NCI-H526 treated with DMSO at 0.1 percent for 48 hours (cell line): ENCODE measurements around the gene HIRIP3.
"Not testable (repeated sequence)": the region's sequence is repeated elsewhere in the genome, so short reads cannot be mapped to it uniquely, and the experiment has no call there.

Experiments used
- DNase-seq: peaks from one replicate; lab custom pipeline; 2025; lab: John Stamatoyannopoulos, UW

The HIRIP3 gene

GRCh38 chr16:30016555-30017276 lies 21.3 kb upstream of the HIRIP3 start:
- DNase-seq, result no peak

DNA sequence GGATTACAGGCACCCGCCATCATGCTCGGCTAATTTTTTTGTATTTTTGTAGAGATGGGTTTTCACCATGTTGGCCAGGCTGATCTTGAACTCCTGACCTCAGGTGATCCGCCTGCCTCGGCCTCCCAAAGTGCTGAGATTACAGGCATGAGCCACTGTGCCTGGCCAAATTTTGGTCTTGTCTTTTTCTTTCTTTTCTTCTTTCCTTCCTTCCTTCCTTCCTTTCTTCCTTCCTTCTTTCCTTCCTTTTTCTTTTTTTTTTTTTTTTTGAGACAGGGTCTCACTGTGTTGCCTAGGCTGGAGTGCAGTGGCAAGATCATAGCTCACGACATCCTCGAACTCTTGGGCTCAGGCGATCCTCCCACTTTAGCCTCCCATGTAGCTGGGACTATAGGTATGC lies 20.0 kb upstream of the HIRIP3 start:
- not testable (repeated sequence) for DNase-seq

DNA sequence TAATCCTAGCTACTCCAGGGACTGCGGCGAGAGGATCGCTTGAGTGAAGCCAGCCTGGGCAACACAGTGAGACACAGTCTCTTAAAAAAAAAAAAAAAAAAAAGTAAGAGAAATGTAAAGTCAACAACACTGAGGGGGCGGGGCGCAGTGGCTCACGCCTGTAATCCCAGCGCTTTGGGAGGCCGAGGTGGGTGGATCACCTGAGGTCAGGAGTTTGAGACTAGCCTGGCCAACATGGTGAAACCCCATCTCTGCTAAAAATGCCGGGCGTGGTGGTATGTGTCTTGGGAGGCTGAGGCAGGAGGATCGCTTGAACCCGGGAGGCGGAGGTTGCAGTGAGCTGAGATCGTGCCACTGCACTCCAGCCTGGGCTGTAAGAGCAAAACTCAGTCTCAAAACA lies 17.2 kb upstream of the HIRIP3 start:
- not testable (repeated sequence) for DNase-seq

- DNase-seq, result no peak
These were observed 16.5 kb upstream of the HIRIP3 start for GRCh38 chr16:30011714-30012504.

DNA sequence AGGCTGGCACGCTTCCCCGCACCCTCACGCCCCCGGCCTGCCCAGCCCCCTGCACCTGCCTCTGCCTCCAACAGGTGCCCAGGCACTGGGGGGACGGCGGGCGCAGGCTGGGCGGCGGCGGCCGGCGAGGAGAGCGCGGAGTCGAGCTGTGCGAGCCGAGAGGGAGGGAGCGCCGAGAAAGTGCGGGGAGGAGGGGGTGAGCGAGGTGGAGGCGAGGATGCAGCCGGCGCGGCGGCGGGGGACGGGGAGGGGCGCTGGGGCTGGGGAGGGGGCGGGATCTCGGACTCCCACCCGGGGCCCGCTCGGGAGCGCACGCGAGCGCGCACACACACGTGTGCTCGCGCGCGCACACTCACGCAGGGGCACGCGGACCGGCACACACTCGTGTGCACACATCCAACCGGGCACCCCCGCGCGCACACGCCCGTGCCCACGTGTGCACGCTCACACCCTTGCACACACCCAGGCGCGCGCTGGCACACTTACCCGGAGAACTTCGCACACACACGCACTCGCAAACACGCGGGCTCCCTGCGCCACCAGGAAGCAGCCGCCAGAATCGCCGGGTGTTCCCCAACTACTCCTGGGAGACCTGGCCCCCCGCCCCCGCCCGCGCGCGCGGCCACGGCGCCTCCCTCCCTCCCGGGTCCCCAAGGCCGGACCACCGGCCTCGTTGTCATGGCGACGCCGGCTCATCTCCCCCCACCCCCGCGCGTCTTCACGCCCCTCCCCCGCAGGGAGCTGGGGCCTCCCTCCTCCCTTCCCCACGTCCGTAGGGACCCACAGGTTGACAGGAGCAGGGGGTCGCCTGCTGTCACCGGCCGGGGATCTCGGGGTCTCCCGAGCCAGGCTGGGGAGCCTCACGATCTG lies 15.7 kb upstream of the HIRIP3 start, which contains the start of gene DOC2A:
DOC2A (minus strand) TSS at position 184 of the 870 bp plus-strand sequence. CDS start 805 bp downstream, outside the sequence.
- DNase-seq, result peak; percentile 52

DNA sequence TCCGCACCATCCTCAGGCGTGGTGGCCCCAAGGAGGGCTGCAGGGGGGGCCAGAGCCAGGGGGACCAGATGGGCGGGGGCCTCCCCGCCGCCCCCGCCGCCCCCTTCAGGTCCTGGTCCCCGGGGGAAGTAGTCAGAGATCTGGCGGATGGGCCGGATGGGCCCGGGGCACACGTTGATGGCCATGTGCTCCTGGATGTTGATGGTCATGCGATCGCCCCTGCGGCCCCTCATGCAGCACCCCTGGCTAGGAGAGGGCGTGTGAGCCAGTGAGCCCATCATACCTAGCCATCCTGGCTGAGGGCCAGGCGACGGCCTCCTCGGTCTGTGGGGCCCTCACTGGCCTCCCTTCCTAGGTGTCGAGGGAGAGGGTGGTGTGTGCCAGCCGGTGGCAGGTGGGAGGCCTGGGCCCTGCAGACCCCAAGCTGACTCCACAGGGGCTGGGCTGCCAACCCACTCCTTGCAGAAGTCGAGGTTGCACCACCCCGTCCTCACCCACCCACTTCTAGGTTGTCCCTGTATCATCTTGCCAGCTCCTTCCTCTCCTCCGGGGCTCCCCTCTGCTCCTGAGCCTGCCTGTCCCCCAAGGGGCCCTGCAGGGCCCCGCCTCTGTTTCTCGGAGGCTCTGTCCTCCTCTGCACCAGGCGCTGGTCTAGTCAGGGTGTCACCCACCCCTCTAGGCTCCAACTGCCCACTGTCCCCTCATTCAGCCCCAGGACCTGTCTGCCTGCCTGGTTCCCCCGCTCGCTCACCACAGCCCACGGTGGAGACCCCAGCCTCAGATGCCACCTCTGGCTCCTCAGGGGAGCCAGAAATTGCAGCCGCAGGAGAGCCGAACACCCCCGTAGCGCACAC lies 14.8 kb upstream of the HIRIP3 start:
- DNase-seq, result no peak

- no peak for DNase-seq
These were observed 13.9 kb upstream of the HIRIP3 start for GRCh38 chr16:30009085-30009862.

- DNase-seq, result no peak
These were observed 12.0 kb upstream of the HIRIP3 start for GRCh38 chr16:30007378-30007895.

GRCh38 chr16:30006659-30007377 lies 11.4 kb upstream of the HIRIP3 start:
- no peak for DNase-seq

- no peak for DNase-seq
These were observed 10.7 kb upstream of the HIRIP3 start for GRCh38 chr16:30006095-30006473.

DNA sequence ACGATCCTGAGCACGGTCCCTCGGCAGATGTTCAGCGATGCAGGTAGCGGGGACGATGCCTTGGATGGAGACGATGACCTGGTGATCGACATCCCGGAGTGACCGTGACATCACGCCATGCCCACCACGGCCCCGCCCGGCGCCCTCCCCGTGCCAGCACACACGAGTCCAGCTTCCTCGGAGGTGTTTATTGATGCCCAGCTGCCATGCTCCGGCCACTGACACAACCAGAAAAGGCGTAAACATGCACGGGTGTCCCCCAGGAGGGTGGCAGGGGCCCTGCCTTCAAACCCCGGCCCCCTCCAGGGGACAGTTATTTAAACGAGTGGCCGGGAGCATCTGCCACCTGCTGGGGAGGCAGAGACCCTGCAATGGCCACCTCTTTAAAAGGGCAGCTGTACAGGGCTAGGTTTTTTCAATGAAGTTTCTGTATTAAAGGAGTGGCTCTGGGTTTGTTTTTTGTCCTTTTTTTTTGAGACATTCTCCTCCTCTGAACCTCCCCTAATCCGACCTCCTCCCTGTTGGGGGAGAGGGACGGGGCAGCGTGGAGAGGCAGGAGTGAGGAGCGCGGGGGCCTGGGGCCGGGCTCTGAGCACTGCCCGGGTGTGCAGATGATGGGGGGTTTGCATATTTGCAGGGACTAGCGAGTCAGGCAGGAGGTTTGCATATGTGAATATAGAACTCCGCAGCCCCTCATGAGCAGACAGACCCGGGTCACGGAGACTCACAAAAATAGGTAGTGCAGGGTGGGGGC lies 10.1 kb upstream of the HIRIP3 start:
- DNase-seq, result no peak

DNA sequence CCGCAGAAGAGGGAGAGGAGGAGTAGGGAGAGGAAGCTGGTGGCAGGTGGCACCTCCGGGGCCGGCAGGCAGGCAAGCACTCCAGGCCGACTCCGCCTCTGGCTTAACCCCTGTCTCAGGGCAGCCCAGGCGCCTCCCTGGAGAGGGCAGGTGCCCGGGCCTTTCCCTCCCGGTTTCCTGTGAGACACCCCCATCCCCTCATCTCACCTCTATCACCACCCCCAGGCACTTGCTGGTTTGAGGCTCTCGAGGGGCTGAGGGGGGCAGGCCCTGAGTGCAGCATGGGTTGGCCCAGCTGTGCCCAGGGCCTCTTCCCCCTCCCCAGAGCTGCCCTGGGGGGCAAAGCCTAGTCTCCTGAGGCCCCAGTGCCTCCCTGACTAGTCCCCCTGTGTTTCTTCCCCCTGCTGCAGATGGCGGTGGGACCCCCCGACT lies 9.4 kb upstream of the HIRIP3 start:
- peak; percentile 63 for DNase-seq

DNA sequence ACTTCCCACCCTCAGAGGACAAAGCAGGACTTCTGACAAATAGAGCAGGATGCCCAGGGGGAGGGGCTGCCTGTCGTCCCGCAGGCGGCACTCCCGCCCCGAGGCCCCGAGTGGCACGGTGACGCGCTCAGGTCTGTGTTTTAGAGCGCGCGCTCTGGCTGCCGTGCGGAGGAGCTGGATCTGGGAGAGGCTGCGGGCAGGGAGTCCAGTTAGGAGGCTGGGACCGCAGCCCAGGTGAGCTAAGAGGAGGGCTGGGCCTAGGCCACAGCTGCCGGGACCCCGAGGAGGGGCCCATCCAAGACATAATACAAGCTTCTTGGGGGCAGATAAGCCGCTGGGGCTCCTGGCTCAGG lies 9.0 kb upstream of the HIRIP3 start:
- DNase-seq, result peak; percentile 44

DNA sequence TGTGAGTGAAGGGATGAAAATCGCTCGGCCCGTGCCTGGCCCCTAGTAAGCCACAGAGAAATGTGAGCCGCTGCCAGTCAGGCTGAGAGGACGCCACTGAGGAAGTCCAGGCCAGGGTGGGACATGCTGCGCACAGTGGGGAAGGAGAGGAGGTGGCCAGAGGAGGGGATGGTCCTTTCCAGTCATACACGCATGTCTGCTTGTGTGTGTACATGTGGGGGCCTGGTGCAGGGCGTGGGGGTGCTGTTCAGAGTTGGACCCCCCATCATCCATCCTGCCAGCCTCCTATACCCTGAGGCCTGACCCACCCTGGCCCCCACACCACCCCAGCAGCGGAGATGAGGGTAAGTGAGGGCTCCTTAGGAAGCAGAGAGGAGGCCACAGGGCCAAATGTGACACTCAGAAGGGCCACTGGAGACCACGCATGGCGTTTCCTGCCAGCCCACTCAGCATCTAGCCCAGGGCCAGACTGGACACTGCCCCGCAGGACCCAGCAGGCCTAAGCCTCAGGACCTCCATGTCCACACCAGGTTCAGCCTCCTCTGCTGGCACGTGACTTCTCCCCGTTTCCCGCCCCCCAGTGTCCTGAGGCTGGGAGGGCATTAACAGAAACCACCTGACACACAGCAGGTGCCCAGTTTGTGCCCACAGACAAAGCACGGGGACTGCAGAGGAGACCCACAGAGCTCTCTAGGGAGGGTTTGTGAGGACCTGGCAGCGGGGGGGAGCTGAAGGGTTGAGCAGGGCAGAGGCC lies 8.4 kb upstream of the HIRIP3 start:
- DNase-seq, result no peak

GRCh38 chr16:30002614-30003346 lies 7.4 kb upstream of the HIRIP3 start:
- DNase-seq, result no peak

DNA sequence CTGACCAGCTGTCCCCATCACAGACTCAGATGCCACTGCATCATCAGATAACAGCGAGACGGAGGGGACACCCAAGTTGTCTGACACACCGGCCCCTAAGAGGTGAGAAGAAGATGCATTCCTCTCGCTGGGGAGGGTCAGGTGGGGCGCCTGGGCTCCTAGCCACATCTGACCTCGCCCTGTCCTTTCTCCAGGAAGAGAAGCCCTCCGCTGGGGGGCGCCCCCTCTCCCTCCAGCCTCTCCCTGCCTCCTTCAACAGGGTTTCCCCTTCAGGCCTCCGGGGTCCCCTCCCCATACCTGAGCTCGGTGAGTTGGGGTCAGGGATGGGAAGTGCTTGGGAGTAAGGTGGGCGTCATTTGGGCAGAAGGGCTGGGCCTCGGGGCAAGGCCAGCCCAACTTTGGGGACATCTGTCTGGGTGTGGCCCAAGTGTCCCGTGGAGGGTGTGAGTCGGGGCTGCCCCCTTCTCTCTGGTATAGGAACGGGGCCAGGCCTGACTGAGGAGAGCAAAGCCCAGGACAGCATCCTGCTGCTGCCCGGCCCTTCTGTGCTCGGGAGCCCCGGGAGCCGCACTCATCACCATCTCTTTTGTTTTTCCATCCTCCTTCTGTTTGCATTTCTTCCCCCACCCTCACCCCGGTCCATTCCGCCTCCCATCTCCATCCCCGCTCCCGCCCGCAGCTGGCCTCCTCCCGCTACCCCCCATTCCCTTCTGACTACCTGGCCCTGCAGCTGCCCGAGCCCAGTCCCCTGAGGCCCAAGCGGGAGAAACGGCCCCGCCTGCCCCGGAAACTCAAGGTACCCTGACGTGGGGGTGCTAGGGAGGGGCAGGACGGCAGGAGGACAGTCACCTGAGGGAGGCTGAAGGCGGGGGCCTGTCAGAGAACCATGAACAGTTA lies 5.6 kb upstream of the HIRIP3 start:
- no peak for DNase-seq

GRCh38 chr16:29999605-30000004 lies 4.2 kb upstream of the HIRIP3 start:
- DNase-seq, result no peak
